Parathyroid adenoma (tissue), 2 donors: Measurements from ENCODE around the gene CDK2AP2.

Source experiments
- H2AFZ ChIP-seq: fragments of 300-600 bp; sonication (generic); one replicate; pipeline ENCODE4 v1.7.0; 2017; ENCODE audit warnings: antibody characterized with exemption, mild to moderate bottlenecking
- H3K27ac ChIP-seq: fragments of 300-600 bp; sonication (generic); one replicate; pipeline ENCODE4 v1.7.0; 2017
- H3K27me3 ChIP-seq: fragments of 300-600 bp; sonication (generic); one replicate; pipeline ENCODE4 v1.7.0; 2017; ENCODE audit warnings: low read length; ENCODE audit not compliant: control insufficient read depth, insufficient read depth
- H3K36me3 ChIP-seq: fragments of 300-600 bp; sonication (generic); one replicate; pipeline ENCODE4 v1.7.0; 2017; ENCODE audit warnings: low read length; ENCODE audit not compliant: control insufficient read depth, insufficient read depth
- H3K4me1 ChIP-seq: fragments of 300-600 bp; sonication (generic); one replicate; pipeline ENCODE4 v1.7.0; 2017; ENCODE audit warnings: control low read depth
- H3K4me2 ChIP-seq: fragments of 300-600 bp; sonication (generic); one replicate; pipeline ENCODE4 v1.7.0; 2017; ENCODE audit warnings: low read length
- H3K4me3 ChIP-seq: fragments of 300-600 bp; sonication (generic); one replicate; pipeline ENCODE4 v1.7.0; 2017; ENCODE audit warnings: low read depth, low read length
- H3K79me2 ChIP-seq: fragments of 300-600 bp; sonication (generic); one replicate; pipeline ENCODE4 v1.7.0; 2017; ENCODE audit warnings: control low read depth
- H3K9ac ChIP-seq: fragments of 300-600 bp; sonication (generic); one replicate; pipeline ENCODE4 v1.7.0; 2017; ENCODE audit warnings: mild to moderate bottlenecking
- H3K9me3 ChIP-seq: fragments of 300-600 bp; sonication (generic); one replicate; pipeline ENCODE4 v1.7.0; 2017; ENCODE audit warnings: low read length; ENCODE audit not compliant: control insufficient read depth
- CTCF ChIP-seq: fragments of 300-600 bp; sonication (generic); IDR thresholded peaks from one replicate; pipeline ENCODE4 v1.7.0; 2017; ENCODE audit warnings: antibody characterized with exemption, mild to moderate bottlenecking
- donor health status: primary hyperparathyroidism.

CDK2AP2 gene

GRCh38 chr11:67525275-67525976 is 17.5 kb upstream of the CDK2AP2 start:
- Histone ChIP-seq H3K4me1 (no peaks in the 10 kb centered on the region), H3K9ac (no peak overlapping the region), H3K27me3 (no peaks in the 10 kb centered on the region), H3K4me3 (no peak overlapping the region), H3K79me2 (no peaks in the 10 kb centered on the region), H3K9me3 (no peaks in the 10 kb centered on the region), H3K4me2 (no peak overlapping the region), H2AFZ (no peak overlapping the region), H3K27ac (no peak overlapping the region), H3K36me3 (no peaks in the 10 kb centered on the region)
- TF ChIP-seq CTCF, result no peak

GRCh38 chr11:67524480-67524808 is 16.5 kb upstream of the CDK2AP2 start:
- H3K9ac ChIP-seq, result no peak overlapping the region
- no peaks in the 10 kb centered on the region for H3K27me3 ChIP-seq
- no peak overlapping the region for H2AFZ ChIP-seq
- H3K4me2 ChIP-seq, result no peak overlapping the region
- no peaks in the 10 kb centered on the region for H3K79me2 ChIP-seq
- H3K36me3 ChIP-seq, result no peaks in the 10 kb centered on the region
- no peaks in the 10 kb centered on the region for H3K9me3 ChIP-seq
- no peaks in the 10 kb centered on the region for H3K4me1 ChIP-seq
- H3K27ac ChIP-seq, result no peak overlapping the region
- no peak for TF ChIP-seq CTCF
- no peak overlapping the region for H3K4me3 ChIP-seq

GRCh38 chr11:67523556-67524479 is 15.9 kb upstream of the CDK2AP2 start:
- no peaks in the 10 kb centered on the region for H3K4me1 ChIP-seq
- H3K27ac ChIP-seq, result no peak overlapping the region
- H2AFZ ChIP-seq, result no peak overlapping the region
- no peak overlapping the region for H3K9ac ChIP-seq
- H3K36me3 ChIP-seq, result no peaks in the 10 kb centered on the region
- H3K4me2 ChIP-seq, result no peak overlapping the region
- H3K79me2 ChIP-seq, result no peaks in the 10 kb centered on the region
- TF ChIP-seq CTCF, result no peak
- no peaks in the 10 kb centered on the region for H3K27me3 ChIP-seq
- no peaks in the 10 kb centered on the region for H3K9me3 ChIP-seq
- no peak overlapping the region for H3K4me3 ChIP-seq

GRCh38 chr11:67522844-67523555 is 15.0 kb upstream of the CDK2AP2 start, which contains the start of gene CABP2:
Gene CABP2 (minus strand): TSS chr11:67523446. CDS start chr11:67523326, 120 bp downstream.
- H3K9me3 ChIP-seq, result no peaks in the 10 kb centered on the region
- no peaks in the 10 kb centered on the region for H3K36me3 ChIP-seq
- no peaks in the 10 kb centered on the region for H3K27me3 ChIP-seq
- no peak within 1 kb of the TSS for H3K4me2 ChIP-seq
- H3K4me3 ChIP-seq, result no peak within 1 kb of the TSS
- no peak for TF ChIP-seq CTCF
- H3K27ac ChIP-seq, result no peak within 1 kb of the TSS
- no peak within 1 kb of the TSS for H2AFZ ChIP-seq
- H3K79me2 ChIP-seq, result no peaks in the 10 kb centered on the region
- no peaks in the 10 kb centered on the region for H3K4me1 ChIP-seq
- no peak within 1 kb of the TSS for H3K9ac ChIP-seq
